ENCODE measurements around the gene TNNI2.

TNNI2 gene

GRCh38 chr11:1866776-1867175, 28.0 kb downstream of the TNNI2 start:
- no peak for DNase-seq (ENCODE audit: low read depth)
- no peak for TF ChIP-seq CTCF (conservative IDR thresholded peaks at IDR 0.05; ENCODE audit: low read length)
- H3K4me3 ChIP-seq (ENCODE audit: low read length) = no peak overlapping the region

- no peak for DNase-seq (ENCODE audit: low read depth)
- H3K4me3 ChIP-seq (ENCODE audit: low read length) = no peak overlapping the region
- TF ChIP-seq CTCF (conservative IDR thresholded peaks at IDR 0.05; ENCODE audit: low read length) = no peak
Observed at GRCh38 chr11:1867381-1867780, 28.6 kb downstream of the TNNI2 start.

- TF ChIP-seq CTCF (conservative IDR thresholded peaks at IDR 0.05; ENCODE audit: low read length) = no peak
- H3K4me3 ChIP-seq (ENCODE audit: low read length) = no peak overlapping the region
- DNase-seq (ENCODE audit: low read depth) = no peak
Observed at GRCh38 chr11:1868056-1868635, 29.4 kb downstream of the TNNI2 start.

GRCh38 chr11:1868636-1869291, 30.0 kb downstream of the TNNI2 start:
- no peak for DNase-seq (ENCODE audit: low read depth)
- no peak for TF ChIP-seq CTCF (conservative IDR thresholded peaks at IDR 0.05; ENCODE audit: low read length)
- H3K4me3 ChIP-seq (ENCODE audit: low read length) = no peak overlapping the region

- DNase-seq (ENCODE audit: low read depth) = no peak
- no peak overlapping the region for H3K4me3 ChIP-seq (ENCODE audit: low read length)
- peak; percentile 46 for TF ChIP-seq CTCF (conservative IDR thresholded peaks at IDR 0.05; ENCODE audit: low read length)
Observed at GRCh38 chr11:1869427-1870325, 30.9 kb downstream of the TNNI2 start.

- TF ChIP-seq CTCF (conservative IDR thresholded peaks at IDR 0.05; ENCODE audit: low read length) = no peak
- DNase-seq (ENCODE audit: low read depth) = no peak
- no peak overlapping the region for H3K4me3 ChIP-seq (ENCODE audit: low read length)
Observed at GRCh38 chr11:1870326-1870696, 31.5 kb downstream of the TNNI2 start.

Data from AG10803 (cell line).